ENCODE results near the gene PAOX. TPM values are rescaled to one million over a fixed set of nuclear protein-coding genes. Genes with fewer than 3 reads are reported as not detected.

The PAOX gene
- total and polyA plus RNA-seq, 2 experiments from 2014 or later = 4.1 to 8.7 TPM

DNA sequence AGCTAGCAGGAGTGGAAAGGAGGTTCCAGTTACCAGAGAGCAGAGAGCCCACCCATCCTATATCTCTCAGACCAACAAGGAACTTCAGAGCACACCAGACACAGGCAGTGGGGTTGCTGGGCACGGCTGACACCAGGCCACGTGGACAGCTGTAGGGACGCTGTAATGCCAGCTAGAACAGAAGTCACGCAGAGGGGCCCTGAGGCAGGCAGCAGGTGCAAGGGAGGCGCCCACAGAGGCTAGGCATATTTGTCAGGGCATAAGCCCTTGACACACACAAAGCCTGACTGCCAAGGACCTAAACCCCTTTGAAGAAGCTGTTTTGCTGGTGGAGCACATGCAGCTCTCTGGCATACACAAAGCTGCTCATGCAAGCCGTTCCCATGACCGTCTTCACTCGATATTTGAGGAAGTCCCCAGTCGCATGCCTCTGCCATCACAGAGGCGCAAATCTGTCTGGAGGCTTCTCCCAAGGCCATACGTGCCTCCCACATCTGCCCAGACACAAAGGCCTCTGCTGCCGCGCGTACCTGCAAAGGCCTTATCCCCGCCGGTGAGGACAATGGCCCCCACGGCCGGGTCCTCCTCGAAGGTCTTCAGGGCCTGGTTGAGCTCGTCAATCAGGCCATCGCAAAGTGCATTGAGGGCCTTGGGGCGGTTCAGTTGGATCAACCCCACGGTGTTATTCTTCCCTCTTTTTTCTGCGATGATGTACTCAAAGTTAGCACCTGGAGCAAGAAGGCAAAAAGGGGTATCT is 8.9 kb upstream of the PAOX start:
- H3K27me3 Mint-ChIP-seq (ENCODE audit: insufficient read depth, low read depth, poor library complexity) = peaks cover 11% of the 10 kb centered on the region
- Histone ChIP-seq H4K20me1 (replicated peaks; ENCODE audit: insufficient read depth) (peaks cover 4% of the 10 kb centered on the region; the same call in 1 of the 2 replicates), H3K27me3 (ENCODE audit: insufficient read depth) (peaks cover 16% of the 10 kb centered on the region), H3K4me1 (ENCODE audit: insufficient read depth) (no peaks in the 10 kb centered on the region), H3K4me3 (no peak overlapping the region), H3K36me3 (ENCODE audit: insufficient read depth) (no peaks in the 10 kb centered on the region), H3K9me2 (ENCODE audit: insufficient read depth) (no peaks in the 10 kb centered on the region), H3F3A (replicated peaks; ENCODE audit: low read depth) (0 out of 2 replicates have a peak, but pooled peaks cover 3% of the 10 kb centered on the region), H2AFZ (no peak overlapping the region), H3K79me2 (replicated peaks; ENCODE audit: insufficient read depth) (no peaks in the 10 kb centered on the region), H3K27ac (ENCODE audit: low read depth) (no peak overlapping the region), H3K4me2 (no peak overlapping the region)
- peaks cover 44% of the 10 kb centered on the region for H3K36me3 Mint-ChIP-seq (ENCODE audit: low read depth)
- H3K27ac Mint-ChIP-seq = no peak overlapping the region
- peaks cover 5% of the 10 kb centered on the region for H3K4me1 Mint-ChIP-seq
- DNase-seq (ENCODE audit: low spot score) (no peak), ATAC-seq (no peak)
- no peak overlapping the region for H3K4me3 Mint-ChIP-seq
- no peaks in the 10 kb centered on the region for H3K9me3 Mint-ChIP-seq
- no peak for TF ChIP-seq NANOG (IDR thresholded peaks at IDR 0.05; ENCODE audit: borderline replicate concordance)
- TF ChIP-seq ZNF114 (CRISPR knock-in tag; IDR thresholded peaks at IDR 0.05) = no peak
- no peak for TF ChIP-seq EZH2 (IDR thresholded peaks at IDR 0.05; ENCODE audit: low read depth, unreplicated experiment)
- TF ChIP-seq POLR2AphosphoS5 (IDR thresholded peaks at IDR 0.05; ENCODE audit: low read depth) = no peak
- TF ChIP-seq, protein P1, sequence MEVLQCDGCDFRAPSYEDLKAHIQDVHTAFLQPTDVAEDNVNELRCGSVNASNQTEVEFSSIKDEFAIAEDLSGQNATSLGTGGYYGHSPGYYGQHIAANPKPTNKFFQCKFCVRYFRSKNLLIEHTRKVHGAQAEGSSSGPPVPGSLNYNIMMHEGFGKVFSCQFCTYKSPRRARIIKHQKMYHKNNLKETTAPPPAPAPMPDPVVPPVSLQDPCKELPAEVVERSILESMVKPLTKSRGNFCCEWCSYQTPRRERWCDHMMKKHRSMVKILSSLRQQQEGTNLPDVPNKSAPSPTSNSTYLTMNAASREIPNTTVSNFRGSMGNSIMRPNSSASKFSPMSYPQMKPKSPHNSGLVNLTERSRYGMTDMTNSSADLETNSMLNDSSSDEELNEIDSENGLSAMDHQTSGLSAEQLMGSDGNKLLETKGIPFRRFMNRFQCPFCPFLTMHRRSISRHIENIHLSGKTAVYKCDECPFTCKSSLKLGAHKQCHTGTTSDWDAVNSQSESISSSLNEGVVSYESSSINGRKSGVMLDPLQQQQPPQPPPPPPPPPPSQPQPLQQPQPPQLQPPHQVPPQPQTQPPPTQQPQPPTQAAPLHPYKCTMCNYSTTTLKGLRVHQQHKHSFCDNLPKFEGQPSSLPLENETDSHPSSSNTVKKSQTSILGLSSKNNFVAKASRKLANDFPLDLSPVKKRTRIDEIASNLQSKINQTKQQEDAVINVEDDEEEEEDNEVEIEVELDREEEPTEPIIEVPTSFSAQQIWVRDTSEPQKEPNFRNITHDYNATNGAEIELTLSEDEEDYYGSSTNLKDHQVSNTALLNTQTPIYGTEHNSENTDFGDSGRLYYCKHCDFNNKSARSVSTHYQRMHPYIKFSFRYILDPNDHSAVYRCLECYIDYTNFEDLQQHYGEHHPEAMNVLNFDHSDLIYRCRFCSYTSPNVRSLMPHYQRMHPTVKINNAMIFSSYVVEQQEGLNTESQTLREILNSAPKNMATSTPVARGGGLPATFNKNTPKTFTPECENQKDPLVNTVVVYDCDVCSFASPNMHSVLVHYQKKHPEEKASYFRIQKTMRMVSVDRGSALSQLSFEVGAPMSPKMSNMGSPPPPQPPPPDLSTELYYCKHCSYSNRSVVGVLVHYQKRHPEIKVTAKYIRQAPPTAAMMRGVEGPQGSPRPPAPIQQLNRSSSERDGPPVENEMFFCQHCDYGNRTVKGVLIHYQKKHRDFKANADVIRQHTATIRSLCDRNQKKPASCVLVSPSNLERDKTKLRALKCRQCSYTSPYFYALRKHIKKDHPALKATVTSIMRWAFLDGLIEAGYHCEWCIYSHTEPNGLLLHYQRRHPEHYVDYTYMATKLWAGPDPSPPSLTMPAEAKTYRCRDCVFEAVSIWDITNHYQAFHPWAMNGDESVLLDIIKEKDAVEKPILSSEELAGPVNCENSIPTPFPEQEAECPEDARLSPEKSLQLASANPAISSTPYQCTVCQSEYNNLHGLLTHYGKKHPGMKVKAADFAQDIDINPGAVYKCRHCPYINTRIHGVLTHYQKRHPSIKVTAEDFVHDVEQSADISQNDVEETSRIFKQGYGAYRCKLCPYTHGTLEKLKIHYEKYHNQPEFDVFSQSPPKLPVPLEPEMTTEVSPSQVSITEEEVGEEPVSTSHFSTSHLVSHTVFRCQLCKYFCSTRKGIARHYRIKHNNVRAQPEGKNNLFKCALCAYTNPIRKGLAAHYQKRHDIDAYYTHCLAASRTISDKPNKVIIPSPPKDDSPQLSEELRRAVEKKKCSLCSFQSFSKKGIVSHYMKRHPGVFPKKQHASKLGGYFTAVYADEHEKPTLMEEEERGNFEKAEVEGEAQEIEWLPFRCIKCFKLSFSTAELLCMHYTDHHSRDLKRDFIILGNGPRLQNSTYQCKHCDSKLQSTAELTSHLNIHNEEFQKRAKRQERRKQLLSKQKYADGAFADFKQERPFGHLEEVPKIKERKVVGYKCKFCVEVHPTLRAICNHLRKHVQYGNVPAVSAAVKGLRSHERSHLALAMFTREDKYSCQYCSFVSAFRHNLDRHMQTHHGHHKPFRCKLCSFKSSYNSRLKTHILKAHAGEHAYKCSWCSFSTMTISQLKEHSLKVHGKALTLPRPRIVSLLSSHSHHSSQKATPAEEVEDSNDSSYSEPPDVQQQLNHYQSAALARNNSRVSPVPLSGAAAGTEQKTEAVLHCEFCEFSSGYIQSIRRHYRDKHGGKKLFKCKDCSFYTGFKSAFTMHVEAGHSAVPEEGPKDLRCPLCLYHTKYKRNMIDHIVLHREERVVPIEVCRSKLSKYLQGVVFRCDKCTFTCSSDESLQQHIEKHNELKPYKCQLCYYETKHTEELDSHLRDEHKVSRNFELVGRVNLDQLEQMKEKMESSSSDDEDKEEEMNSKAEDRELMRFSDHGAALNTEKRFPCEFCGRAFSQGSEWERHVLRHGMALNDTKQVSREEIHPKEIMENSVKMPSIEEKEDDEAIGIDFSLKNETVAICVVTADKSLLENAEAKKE (CRISPR knock-in tag; IDR thresholded peaks at IDR 0.05) = no peak
- no peak for TF ChIP-seq EZH2phosphoT487 (IDR thresholded peaks at IDR 0.05; ENCODE audit: unreplicated experiment)
- TF ChIP-seq, protein P2, sequence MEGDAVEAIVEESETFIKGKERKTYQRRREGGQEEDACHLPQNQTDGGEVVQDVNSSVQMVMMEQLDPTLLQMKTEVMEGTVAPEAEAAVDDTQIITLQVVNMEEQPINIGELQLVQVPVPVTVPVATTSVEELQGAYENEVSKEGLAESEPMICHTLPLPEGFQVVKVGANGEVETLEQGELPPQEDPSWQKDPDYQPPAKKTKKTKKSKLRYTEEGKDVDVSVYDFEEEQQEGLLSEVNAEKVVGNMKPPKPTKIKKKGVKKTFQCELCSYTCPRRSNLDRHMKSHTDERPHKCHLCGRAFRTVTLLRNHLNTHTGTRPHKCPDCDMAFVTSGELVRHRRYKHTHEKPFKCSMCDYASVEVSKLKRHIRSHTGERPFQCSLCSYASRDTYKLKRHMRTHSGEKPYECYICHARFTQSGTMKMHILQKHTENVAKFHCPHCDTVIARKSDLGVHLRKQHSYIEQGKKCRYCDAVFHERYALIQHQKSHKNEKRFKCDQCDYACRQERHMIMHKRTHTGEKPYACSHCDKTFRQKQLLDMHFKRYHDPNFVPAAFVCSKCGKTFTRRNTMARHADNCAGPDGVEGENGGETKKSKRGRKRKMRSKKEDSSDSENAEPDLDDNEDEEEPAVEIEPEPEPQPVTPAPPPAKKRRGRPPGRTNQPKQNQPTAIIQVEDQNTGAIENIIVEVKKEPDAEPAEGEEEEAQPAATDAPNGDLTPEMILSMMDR (conservative IDR thresholded peaks at IDR 0.05; ENCODE audit: low read depth in 2 of 2) = no peak
- TF ChIP-seq, protein P3, sequence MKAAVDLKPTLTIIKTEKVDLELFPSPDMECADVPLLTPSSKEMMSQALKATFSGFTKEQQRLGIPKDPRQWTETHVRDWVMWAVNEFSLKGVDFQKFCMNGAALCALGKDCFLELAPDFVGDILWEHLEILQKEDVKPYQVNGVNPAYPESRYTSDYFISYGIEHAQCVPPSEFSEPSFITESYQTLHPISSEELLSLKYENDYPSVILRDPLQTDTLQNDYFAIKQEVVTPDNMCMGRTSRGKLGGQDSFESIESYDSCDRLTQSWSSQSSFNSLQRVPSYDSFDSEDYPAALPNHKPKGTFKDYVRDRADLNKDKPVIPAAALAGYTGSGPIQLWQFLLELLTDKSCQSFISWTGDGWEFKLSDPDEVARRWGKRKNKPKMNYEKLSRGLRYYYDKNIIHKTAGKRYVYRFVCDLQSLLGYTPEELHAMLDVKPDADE (IDR thresholded peaks at IDR 0.05) = no peak
- TF ChIP-seq, protein P4, sequence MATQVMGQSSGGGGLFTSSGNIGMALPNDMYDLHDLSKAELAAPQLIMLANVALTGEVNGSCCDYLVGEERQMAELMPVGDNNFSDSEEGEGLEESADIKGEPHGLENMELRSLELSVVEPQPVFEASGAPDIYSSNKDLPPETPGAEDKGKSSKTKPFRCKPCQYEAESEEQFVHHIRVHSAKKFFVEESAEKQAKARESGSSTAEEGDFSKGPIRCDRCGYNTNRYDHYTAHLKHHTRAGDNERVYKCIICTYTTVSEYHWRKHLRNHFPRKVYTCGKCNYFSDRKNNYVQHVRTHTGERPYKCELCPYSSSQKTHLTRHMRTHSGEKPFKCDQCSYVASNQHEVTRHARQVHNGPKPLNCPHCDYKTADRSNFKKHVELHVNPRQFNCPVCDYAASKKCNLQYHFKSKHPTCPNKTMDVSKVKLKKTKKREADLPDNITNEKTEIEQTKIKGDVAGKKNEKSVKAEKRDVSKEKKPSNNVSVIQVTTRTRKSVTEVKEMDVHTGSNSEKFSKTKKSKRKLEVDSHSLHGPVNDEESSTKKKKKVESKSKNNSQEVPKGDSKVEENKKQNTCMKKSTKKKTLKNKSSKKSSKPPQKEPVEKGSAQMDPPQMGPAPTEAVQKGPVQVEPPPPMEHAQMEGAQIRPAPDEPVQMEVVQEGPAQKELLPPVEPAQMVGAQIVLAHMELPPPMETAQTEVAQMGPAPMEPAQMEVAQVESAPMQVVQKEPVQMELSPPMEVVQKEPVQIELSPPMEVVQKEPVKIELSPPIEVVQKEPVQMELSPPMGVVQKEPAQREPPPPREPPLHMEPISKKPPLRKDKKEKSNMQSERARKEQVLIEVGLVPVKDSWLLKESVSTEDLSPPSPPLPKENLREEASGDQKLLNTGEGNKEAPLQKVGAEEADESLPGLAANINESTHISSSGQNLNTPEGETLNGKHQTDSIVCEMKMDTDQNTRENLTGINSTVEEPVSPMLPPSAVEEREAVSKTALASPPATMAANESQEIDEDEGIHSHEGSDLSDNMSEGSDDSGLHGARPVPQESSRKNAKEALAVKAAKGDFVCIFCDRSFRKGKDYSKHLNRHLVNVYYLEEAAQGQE (IDR thresholded peaks at IDR 0.05; ENCODE audit: unreplicated experiment) = no peak

Data from GM23338 (cell line).